NCI-H187 (cell line): ENCODE data around the gene SENP8.

Experiments
- DNase-seq, 2 experiments: peaks; one replicate each; lab custom pipeline; 2025; lab: John Stamatoyannopoulos, UW

SENP8 gene

GRCh38 chr15:72175186-72176044, 57.2 kb downstream of the SENP8 start:
- DNase-seq, result no peak

GRCh38 chr15:72176159-72176558, 58.0 kb downstream of the SENP8 start:
- no peak for DNase-seq

GRCh38 chr15:72176743-72177142, 58.5 kb downstream of the SENP8 start:
- DNase-seq, result no peak

GRCh38 chr15:72178976-72179585, 60.9 kb downstream of the SENP8 start:
- DNase-seq, result no peak

- no peak for DNase-seq
These were observed 61.9 kb downstream of the SENP8 start for GRCh38 chr15:72179950-72180581.

GRCh38 chr15:72180761-72181324, 62.6 kb downstream of the SENP8 start:
- no peak for DNase-seq

- no peak for DNase-seq
These were observed 64.0 kb downstream of the SENP8 start for GRCh38 chr15:72182244-72182643.

GRCh38 chr15:72182673-72183072, 64.5 kb downstream of the SENP8 start:
- DNase-seq, result no peak

- no peak for DNase-seq
These were observed 65.6 kb downstream of the SENP8 start for GRCh38 chr15:72183781-72184164.

- no peak for DNase-seq
These were observed 66.1 kb downstream of the SENP8 start for GRCh38 chr15:72184165-72184811.

- DNase-seq, result no peak
These were observed 71.2 kb downstream of the SENP8 start for GRCh38 chr15:72189250-72189902.

GRCh38 chr15:72192416-72192815, 74.2 kb downstream of the SENP8 start:
- DNase-seq, result no peak
